WTC11 (cell line): ENCODE data around the gene GTF2IRD2.
"Not testable (repeated sequence)": the region's sequence is repeated elsewhere in the genome, so short reads cannot be mapped to it uniquely, and the experiment has no call there.

ENCODE experiments used
- FOXK1 ChIP-seq: sonication (generic); formaldehyde crosslinking; IDR thresholded peaks from 2 replicates; pipeline ENCODE4 v1.8.0; 2022; ENCODE audit warnings: mild to moderate bottlenecking, moderate library complexity, missing genetic modification reagents
- NR2C2 ChIP-seq: sonication (generic); formaldehyde crosslinking; IDR thresholded peaks from 2 replicates; pipeline ENCODE4 v1.8.0; 2022; ENCODE audit warnings: mild to moderate bottlenecking, missing genetic modification reagents
- NR3C1 ChIP-seq: sonication (generic); formaldehyde crosslinking; conservative IDR thresholded peaks from 2 replicates; pipeline ENCODE4 v1.8.1; 2023; ENCODE audit warnings: low read depth, mild to moderate bottlenecking, missing genetic modification reagents
- TF ChIP-seq, protein P1 (sequence below): sonication (generic); formaldehyde crosslinking; IDR thresholded peaks from 2 replicates; pipeline ENCODE4 v1.8.0; 2022; ENCODE audit warnings: mild to moderate bottlenecking, missing genetic modification reagents

DNA sequence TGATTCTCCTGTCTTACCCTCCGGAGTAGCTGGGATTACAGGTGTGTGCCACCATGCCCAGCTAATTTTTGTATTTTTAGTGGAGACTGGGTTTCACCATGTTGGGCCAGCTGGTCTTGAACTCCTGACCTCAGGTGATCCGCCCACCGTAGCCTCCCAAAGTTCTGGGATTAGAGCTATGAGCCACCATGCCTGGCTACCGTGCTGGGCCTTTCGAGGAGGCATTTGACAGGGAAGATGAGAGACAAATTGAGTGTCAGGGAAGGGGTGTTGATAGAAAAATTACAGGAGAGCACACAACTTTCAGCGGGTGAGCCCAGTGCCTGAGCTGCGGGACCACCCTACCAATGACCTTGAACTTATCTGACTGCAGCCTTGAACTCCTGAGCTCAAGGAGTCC lies 81.3 kb downstream of the GTF2IRD2 start:
- TF ChIP-seq, protein P1, sequence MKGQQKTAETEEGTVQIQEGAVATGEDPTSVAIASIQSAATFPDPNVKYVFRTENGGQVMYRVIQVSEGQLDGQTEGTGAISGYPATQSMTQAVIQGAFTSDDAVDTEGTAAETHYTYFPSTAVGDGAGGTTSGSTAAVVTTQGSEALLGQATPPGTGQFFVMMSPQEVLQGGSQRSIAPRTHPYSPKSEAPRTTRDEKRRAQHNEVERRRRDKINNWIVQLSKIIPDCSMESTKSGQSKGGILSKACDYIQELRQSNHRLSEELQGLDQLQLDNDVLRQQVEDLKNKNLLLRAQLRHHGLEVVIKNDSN (CRISPR knock-in tag), result not testable (repeated sequence)
- not testable (repeated sequence) for TF ChIP-seq NR3C1, NR2C2, FOXK1 (CRISPR knock-in tag)
